Stimulated activated CD8-positive, alpha-beta memory T cell treated with anti-CD3 and anti-CD28 coated beads, Interleukin-2, amount 100 ng/mL, for 1 hour (primary cell): ENCODE data around the gene NSMF.
A peak's percentile ranks its signal among the peaks of the same experiment; 100 is the strongest.
"Not testable (repeated sequence)": the region's sequence is repeated elsewhere in the genome, so short reads cannot be mapped to it uniquely, and the experiment has no call there.

ENCODE experiments used
- DNase-seq, 2 donors: peaks; one replicate each; pipeline ENCODE4 v3.0.0-alpha.2; 2020; ENCODE audit warnings: low read depth in 2 of 2

NSMF gene

DNA sequence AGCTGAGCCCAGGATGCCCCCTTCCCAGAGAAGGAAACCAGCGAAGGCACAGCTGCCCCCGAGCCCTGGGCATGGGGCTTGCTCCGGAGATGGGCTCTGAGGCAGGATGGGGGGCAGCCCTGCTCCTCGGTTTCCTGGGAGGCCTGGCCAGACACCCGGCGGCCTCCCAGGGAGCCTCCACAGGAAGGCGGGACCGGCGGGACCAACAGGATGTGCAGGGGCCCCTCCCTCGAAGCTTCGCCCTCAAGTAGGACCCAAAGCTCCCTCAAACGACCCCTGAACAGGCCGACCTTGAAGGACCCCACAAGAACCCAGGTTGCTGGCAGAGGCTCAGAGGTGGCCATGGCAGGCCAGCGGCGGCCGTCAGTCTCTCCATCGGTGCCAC lies 47.9 kb downstream of the NSMF start:
- no peak for DNase-seq

DNA sequence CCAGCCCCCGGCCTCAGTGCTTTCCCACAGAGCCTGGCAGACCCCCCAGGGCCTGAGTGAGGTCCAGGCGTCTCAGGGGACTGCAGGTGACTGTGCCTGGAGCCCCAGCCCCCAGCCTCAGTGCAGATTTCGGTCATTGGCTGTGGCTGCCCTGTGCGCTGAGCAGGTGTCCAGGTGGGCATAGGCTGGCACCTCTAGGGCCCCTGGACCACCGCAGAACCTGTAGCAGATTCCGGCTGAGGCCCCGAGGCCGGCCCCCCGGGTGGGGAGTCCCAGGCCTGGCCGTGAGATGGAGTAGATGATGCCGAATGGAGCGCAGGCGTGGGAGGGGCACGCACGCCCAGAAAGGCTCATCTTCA lies 48.3 kb downstream of the NSMF start:
- no peak for DNase-seq

DNA sequence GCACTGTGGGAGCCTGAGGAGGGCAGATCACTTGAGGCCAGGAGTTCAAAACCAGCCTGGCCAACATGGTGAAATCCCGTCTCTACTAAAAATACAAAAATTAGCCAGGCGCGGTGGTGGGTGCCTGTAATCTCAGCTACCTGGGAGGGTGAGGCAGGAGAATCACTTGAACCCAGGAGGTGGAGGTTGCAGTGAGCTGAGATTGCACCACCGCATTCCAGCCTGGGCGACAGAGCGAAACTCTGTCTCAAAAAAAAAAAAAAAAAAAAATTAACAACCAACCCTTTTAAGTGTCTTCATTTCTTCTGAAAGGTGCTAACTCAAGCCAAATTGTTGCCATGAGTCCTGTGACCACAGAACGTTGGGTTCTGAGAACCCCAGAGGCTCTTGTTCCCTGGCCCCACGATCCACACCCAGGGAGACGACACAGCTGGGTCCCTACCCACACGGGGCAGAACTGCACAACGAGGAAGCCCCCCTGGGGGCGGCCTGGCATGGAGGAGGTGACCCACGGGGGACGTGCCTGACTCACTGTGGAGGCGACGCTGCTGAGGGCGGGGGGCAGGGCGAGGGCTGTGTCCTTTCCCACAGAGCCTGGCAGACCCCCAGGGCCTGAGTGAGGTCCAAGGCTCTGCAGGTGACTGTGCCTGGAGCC lies 48.8 kb downstream of the NSMF start:
- not testable (repeated sequence) for DNase-seq

DNA sequence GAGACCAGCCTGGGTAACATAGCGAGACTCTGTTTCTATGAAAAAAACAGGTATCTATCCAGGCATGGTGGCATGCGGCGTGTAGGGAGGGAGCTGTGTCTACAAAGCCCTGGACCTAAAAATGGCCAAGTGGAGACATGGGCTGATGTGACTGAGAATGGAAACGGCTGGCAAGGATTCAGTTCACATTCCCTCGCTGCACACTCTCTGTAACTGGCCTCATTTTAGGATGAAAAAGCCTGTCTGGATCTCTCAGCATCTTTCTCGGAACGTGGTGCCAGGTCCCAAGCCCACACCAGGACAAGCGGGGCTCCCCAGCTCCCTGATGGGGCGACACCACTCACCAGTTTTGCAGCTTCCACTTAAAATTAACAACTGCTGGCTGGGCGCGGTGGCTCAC lies 49.6 kb downstream of the NSMF start:
- no peak for DNase-seq

DNA sequence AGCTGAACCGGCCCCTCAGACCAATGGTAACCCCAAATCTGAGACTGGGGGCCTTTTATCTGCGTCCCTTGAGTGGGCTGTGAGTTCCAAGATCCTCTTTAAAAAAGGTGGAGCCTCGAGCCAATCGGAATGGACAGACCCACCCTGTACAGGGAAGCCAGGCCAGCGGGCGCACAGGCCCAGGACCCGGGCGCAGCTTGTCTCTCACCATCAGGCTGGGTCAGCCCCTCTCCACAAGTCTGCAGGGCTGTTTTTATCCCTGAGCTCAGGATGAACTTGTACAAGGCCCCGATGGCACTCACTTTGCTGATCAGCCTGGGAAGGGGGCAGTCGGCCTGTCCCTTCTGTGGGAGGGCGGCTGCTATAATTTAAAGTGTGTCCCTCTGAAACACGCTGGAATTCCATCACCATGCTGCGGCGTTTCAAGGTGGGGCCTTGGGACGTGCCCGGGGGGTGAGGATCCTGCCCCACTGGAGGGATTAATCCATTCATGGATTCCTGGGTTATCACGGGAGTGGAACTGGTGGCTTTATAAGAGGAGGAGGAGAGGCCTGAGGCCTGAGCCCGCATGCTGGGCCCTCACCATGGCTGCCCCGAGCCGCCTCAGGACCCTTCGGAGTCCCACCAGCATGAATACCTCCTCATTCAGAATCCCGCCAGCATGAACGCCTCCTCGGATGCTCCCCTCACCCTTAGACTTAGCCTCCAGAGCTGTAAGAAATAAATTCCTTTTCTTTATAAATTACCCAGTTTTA lies 50.3 kb downstream of the NSMF start:
- no peak for DNase-seq

DNA sequence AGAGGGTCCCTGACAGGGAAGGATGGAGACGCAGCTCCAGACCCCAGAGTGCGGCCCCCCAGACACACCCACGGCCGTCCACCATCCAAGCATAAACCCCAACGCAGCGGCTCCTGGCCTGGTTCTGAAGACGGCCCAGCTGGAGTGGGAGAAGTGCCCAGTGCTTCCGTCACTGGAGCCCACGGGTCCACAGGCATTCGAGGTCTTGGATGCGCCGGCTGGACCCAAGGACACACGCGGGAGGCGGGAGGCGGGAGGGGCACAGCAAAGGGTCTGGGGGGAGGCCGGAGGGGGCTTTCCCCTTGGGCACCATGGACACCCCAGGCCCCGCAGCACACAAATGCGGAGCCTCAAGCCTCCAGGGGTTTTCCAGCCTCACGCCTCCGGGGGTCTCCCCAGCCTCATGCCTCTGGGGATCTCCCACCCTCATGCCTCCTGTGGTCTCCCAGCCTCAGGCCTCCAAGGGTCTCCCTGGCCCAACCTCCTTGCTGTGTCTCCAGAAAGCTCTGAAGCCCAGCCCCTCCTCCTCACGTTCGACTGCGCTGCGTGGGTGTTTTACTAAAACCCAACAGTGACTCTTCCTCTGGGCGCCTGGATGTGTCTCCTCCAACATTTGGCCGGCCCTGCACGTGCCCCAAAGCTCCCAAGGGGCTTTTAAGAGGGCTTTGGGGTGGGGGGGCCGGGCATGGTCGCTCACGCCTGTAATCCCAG lies 51.4 kb downstream of the NSMF start:
- no peak for DNase-seq

DNA sequence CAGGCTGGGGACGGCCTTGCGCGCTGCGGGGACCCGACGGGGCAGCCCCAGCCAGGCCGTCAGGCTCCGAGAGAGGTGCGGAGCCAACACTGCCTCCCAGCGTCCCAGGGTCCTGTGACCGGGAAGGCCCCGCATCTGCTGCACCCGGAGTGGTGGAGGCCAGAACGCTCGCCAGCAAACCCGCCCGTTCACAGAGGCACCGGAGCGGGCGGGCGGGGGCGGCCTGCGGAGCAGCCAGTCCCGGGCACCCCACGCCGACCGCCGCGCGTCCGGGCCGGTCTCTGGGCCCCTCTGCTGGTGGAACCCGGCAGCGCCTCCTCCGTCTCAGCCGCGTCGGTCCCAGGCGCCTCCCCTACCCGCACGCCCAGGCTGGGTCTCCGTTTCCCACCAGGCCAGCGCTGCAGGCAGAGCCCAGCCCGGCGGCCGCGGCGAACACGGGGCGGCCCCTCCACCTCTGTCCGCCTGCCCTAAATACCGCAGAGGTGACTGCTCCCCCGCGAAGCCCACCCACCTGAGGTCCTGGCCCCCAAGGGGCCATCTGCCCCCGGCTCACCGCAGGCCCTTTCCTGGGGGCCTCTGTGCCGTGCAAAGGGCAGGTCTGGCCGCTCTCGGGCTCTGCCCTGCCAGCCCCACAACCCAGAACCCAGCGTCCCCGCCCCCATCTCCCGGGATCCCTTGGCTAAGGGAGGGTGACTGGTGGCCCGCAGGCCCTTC lies 52.1 kb downstream of the NSMF start:
- DNase-seq: peak; percentile 27 to 40

DNA sequence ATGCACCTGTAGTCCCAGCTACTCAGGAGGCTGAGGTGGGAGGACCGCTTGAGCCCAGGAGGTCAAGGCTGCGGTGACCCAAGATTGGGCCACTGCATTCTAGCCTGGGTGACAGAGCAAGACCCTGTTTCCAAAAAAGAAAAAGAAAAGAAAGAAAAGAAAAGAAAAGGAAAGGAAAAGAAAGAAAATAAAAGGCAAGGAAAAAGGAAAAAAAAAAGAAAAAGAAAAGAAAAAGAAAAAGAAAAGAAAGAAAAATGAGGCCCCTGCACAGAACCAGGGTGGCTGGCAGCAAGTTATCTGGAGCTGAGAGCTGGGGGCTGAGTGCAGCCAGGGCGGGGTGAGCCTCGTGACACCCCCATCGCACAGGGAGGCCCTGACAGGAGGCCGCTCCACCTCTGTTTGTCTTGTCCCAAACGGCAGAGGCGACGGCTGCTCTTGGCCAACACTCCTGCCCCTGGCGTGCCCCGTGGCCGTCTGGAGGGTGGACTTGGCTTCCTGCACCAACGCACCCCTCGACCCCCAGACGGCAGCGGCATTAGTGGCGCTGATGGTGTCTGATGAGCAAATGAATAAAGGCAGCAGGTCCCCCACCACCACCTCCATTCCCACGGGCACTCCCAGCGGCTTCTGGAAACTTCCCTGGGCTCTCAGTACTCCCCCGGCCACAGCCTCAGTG lies 52.9 kb downstream of the NSMF start:
- DNase-seq: no peak

DNA sequence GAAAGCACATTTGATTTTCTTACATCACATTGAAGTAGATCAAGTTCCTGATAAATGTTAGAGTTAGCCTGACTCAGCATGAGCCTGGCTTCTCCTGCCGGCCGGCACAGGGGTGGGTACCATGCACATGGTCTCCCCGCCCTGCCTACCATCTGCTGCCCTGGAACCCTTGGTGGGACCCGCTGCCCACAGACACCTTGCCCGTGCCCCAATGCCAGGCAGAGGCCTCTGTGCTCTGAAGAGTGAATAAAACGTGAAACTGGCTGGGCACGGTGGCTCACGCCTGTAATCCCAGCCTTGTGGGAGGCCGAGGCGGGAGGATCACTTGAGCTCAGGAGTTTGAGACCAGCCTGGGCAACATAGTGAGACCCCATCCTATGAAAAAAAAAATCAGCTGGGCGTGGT lies 53.5 kb downstream of the NSMF start:
- DNase-seq: no peak

DNA sequence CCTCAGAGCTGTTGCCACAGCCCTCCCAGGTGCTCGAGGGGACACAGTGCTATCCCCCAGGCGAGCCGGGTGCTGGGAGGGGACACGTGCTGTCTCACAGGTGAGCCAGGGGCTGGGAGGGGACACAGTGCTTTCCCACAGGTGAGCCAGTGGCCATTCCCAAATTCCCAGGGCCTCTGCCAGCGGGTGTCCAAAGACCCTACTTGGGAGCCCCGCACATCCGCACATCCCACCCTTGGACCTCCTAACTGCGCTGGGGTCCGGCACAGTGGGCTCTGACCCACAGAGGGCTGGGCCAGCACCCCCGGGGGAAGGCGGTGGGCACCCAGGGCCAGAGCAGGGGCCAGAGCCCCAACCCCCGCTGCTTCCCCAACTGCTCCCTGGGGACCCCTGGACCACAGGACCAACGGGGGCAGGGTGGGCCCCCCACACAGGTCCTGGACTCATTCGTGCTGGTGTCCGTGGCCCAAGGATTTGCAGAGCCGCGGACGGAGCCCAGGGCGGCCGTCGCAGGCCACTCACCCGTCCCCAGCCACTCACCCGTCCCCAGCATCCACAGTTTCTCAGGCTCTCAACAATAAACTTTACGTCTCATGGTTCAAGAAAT lies 54.1 kb downstream of the NSMF start:
- DNase-seq: no peak

DNA sequence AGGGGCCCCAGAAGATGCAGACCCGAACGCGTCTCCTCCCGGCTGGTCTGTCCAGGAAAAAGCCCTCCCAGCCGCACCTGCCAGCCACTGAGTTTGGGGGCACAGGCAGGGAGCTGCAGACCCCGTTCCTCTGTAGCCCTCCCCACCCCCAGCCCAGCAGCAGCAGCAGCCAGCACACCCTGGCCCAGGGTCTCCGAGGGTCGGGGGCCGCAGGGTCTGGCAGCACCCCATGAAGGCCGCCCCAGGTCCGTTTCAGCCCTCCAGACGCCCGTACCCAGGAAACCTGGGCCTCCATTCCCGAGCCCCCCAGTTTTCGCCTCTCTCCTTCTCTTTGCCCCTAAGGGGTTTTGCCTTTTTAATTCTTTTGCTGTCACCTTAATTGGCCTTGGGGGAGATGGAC lies 55.9 kb downstream of the NSMF start:
- no peak for DNase-seq

DNA sequence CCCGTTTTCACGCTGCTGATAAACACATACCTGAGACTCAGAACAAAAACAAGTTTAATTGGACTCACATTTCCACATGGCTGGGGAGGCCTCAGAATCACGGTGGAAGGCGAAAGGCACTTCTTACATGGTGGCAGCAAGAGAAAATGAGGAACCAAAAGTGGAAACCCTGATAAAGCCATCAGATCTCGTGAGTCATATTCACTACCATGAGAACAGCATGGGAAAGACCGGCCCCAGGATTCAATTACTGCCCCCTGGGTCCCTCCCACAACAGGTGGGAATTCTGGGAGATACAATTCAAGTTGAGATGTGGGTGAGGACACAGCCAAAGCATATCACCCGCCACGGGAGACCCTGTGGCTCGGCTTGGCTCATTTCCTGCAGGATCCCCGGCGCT lies 56.4 kb downstream of the NSMF start:
- no peak for DNase-seq

DNA sequence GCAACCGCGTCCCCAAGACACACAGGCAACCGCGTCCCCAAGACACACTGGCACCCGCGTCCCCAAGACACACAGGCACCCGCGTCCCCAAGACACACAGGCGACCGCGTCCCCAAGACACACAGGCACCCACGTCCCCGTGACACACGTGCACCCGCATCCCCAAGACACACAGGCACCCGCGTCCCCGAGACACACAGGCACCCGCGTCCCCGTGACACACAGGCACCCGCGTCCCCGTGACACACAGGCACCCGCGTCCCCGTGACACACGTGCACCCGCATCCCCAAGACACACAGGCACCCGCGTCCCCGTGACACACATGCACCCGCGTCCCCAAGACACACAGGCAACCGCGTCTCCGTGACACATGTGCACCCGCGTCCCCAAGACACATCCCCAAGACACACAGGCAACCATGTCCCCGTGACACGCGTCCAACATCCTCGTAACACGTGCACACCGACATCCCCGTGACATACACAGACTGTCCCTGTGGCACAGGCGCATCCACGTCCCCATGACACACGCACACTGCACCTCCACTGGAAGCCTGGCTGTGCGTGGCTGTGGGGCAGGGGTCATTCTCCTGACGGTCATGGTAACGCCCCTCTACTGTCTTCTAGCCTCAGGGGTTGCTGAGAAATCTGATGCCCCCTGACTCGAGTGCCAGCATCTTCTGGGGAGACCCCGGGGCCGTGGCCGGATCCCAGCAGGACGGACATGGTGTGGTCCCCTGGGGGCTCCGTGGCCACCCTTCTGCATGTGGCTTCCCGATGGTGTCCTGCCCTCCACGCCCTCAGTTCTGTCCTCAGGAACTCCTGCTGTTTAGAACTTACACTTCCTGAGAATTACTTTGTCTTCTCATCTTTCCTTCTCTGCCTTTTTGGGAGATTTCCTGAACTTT lies 60.3 kb downstream of the NSMF start:
- DNase-seq: no peak

DNA sequence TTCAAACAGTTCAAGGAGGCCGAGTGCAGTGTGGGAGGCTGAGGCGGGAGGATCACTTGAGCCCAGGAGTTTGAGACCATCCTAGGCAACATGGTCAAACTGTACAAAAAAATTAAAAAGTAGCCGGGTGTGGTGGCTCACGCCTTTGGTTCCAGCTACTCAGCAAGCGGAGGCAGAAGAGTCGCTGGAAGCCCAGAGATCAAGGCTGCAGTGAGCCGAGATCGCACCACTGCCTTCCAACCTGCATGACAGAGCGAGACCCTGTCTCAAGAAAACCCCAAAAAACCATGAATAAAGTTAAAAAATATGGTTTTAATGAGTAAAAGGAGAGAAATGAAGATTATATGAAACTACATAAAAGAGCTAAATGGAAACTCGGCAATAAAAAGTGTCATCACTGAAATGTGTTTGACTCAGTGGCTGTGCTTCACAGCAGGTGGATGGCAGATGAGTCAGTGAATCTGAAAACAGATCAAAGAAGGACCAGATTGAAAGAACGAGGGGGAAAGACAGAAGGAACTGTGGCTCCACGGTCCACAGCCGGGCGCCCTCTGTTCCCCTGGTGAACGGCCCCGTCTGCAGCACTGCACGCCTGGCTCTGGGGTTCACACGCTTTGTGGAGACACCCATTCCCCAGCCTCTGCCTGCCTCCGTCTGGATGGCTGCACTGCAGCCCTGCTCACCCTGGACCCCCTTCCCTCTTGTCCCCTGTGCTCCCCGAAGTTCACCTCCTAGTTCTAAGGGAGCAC lies 61.3 kb downstream of the NSMF start:
- no peak for DNase-seq
